Stimulated activated CD4-positive, alpha-beta T cell treated with anti-CD3 and anti-CD28 coated beads, Interleukin-12 subunit alpha, Interleukin-12 subunit beta, amount 100 ng/mL, for 24 hours (primary cell): ENCODE data around the gene KCNH3.

Source experiments
- DNase-seq, 2 experiments: peaks; one replicate each; pipeline ENCODE4 v3.0.0-alpha.2; 2020; ENCODE audit warnings: low read depth in 2 of 2

KCNH3 gene

DNA sequence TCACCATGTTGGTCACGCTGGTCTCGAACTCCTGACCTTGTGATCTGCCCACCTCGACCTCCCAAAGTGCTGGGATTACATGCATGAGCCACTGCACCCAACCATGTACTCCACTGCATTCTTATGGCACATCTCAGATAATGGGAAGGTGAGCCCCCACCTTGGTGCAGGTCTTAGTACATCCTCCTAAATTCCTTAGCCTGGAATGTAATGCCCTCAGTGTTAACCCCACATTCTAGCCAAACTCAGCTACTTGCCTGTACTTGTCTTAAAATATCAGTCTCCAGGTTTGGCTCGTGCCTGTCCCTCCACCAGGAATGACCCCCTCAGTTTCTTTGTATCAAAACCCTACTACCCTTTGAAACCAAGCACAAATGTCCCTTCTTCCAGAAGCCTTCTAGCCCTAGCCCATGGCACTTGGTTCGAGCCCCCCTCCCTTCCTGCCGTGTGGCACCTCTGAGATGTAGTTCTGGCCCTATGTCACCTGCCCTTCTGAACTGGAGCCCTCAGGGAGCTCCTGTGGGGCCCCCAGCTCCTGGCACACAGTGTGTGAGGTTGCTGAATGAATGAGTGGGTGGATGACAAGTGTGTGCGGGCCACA is 8.4 kb downstream of the KCNH3 start:
- DNase-seq = no peak

DNA sequence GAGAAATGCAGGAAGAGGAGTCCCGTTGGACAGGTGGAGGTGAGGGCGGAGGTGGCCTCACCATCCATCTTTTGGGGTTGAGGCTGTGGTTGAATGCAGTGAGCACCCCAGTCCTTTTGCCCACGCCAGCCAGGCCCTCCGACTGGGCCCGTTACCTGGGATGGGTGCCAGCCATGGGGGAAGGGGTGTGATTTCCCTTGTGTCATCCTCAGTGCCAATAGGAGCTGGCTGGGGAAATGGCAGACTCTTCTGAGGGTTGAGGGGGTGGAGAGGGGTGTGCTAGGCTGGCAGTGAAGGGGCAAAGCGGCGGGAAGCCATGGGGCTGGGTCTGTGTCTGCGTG is 9.6 kb downstream of the KCNH3 start:
- DNase-seq = no peak

DNA sequence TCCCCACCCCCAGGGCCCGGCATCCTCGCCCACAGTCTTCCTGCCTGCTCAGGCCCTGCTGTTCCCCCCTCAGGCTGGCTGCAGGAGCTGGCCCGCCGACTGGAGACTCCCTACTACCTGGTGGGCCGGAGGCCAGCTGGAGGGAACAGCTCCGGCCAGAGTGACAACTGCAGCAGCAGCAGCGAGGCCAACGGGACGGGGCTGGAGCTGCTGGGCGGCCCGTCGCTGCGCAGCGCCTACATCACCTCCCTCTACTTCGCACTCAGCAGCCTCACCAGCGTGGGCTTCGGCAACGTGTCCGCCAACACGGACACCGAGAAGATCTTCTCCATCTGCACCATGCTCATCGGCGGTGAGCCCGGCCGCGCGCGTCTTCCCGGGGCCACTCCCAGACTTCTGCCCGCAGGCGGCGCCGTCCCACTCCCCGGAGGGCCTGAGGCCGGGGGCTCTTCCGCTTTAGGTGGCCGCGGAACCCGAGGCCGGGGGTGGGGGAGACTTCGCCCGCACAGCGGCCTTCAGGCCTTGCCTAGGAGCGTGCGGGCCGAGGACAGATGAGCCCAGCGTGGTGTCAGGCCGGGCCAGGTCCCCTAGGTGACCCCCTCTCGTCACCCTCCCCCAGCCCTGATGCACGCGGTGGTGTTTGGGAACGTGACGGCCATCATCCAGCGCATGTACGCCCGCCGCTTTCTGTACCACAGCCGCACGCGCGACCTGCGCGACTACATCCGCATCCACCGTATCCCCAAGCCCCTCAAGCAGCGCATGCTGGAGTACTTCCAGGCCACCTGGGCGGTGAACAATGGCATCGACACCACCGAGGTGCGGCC is 10.2 kb downstream of the KCNH3 start:
- no peak for DNase-seq

DNA sequence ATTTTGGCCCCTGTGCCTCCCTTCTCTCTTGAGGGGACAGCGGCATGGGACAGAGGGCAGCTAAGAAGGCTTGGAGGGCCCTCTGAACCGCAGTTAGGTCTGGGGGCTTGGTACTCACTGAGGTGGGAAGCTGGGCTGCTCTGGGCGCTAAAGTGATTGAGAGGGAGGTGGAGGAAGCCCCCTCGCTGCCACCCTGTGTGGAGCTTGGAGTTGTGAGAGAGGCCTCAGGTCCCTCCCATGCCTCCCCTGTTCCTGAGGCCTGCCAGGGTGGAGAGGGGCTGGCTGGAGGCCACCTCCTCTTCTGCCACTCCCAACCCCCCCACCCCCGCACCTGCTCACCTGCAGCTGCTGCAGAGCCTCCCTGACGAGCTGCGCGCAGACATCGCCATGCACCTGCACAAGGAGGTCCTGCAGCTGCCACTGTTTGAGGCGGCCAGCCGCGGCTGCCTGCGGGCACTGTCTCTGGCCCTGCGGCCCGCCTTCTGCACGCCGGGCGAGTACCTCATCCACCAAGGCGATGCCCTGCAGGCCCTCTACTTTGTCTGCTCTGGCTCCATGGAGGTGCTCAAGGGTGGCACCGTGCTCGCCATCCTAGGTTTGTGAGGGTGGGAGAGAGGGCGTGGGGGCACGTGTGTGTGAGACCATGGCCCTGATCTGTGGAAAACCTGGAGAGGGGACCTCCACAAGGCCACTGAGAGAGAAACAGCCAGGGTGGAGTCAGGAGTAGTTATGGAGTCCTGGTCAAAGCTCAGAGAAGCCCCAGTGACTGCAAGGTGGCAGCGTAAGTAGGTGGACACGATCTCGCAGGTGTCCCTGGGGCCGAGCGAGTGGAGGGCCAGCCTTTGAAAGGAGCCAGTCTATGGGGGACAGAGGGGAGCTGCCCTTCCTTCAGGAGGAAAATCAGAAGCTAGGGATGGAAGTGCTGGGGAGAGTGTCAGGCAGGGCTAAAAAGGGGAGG is 11.2 kb downstream of the KCNH3 start:
- DNase-seq = no peak

DNA sequence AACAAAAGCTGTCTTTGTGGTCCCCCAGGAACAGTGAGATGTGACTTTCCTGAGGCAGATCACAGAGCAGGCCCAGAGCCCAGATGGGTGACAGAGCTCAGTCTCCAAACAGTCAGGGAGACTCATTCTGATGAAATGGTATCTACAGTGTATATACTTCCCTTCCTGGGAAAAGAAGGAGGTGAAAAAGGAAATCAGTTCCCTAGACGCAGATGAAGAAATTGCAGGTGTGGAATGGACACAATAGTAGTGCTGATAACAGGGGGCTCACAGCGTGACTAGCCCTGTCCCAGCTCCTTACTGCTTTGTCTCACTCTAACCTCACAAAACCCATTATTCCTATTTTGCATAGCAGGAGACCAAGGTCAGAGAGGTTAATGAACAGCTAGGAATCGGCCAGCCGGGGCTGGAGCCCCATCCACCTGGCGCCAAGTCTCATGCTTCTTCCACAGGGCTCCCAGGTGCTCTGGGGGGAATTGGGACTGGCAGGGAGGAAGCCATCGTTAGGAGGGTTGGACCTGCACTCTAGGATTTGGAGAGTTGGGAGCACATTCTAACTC is 11.9 kb downstream of the KCNH3 start:
- no peak for DNase-seq

DNA sequence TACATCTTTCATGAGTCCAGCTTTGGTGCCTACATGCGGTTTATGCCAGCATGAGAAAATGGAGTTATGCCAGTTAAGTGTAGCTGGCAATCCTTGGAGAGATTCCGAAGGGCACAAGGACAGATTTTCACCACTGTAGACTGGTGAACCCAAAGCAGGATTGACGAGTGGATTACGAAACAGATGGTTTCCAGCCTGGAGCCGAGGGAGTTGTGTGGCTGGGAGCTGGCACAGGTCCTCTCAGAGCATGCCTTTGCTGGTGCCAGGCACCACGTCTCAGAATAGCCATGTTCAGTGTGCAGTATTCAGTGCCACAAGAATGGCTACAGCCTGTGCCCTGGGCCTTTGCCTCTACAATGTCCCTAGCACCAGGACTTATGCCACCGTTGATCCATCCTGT is 13.2 kb downstream of the KCNH3 start:
- no peak for DNase-seq

DNA sequence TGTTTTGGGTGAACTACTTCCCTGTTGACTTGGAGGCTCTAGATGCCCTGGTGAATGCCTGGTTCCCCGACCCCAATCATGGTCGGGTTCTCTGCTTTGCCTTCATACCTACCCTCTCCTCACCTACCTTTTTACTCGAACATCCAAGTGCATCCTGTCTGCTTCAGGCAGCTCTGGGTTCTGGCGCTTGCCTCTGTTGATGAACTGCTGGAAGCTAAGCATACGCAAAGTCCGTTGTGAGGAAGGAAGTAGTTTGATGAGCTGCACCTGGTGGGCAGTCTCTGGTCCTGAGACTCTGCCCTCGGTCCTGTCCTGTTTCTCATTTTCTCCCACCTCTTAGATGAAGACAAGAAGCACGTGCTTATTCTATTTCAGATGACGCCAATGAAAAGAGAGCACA is 13.6 kb downstream of the KCNH3 start:
- DNase-seq = no peak

DNA sequence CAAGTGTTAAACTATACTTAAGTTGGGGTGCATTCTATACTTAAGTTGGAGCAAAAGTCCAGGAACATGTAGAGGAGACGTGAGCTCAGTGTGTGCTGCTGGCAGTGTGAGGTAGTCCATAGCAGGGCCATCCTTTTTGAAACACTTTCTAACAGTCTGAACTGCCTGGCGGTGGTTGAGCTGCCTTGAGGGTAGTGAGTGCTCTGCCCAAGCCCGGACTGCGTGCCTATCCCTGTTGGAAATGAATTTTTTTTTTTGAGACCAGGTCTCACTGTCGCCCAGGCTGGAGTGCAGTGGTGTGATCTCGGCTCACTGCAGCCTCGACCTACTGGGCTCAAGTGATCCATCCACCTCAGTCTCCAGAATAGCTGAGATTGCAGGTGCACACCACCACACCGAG is 14.1 kb downstream of the KCNH3 start:
- no peak for DNase-seq

DNA sequence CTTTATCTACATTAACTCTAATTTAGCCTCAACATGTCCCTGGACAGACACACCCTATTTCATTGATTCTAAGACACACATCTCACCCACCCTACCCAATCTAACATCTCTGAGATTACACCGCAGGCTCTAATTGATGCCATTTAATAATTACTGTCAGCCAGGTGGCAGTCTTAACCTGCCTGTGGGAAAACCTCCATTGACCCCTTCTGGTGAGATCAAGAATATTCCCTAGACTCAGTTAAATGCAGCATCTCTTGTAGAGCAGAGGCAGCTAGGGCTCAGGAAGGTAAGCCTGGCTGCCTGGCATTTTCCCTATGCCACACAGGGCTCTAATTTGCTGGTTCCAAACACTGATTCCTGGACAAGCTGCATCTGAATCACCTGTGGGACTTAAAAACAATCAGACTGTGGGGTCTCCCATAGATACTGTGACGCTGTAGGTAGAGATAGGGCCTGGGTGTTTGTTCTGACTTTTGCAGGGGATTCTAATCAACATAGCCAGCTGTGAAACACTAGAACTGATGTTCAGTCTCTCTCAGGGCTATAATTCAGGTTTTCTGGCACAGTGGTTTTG is 14.8 kb downstream of the KCNH3 start:
- DNase-seq = no peak

DNA sequence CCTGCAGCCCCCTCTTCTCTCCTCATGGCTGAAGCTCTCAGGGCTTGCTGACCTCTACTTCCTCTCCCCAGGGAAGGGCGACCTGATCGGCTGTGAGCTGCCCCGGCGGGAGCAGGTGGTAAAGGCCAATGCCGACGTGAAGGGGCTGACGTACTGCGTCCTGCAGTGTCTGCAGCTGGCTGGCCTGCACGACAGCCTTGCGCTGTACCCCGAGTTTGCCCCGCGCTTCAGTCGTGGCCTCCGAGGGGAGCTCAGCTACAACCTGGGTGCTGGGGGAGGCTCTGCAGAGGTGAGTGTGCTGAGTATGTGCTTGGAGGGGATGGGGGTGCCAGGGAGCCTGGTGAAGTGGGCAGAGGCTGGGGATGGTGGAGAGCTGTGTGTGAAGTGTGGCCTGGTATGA is 15.4 kb downstream of the KCNH3 start:
- no peak for DNase-seq

DNA sequence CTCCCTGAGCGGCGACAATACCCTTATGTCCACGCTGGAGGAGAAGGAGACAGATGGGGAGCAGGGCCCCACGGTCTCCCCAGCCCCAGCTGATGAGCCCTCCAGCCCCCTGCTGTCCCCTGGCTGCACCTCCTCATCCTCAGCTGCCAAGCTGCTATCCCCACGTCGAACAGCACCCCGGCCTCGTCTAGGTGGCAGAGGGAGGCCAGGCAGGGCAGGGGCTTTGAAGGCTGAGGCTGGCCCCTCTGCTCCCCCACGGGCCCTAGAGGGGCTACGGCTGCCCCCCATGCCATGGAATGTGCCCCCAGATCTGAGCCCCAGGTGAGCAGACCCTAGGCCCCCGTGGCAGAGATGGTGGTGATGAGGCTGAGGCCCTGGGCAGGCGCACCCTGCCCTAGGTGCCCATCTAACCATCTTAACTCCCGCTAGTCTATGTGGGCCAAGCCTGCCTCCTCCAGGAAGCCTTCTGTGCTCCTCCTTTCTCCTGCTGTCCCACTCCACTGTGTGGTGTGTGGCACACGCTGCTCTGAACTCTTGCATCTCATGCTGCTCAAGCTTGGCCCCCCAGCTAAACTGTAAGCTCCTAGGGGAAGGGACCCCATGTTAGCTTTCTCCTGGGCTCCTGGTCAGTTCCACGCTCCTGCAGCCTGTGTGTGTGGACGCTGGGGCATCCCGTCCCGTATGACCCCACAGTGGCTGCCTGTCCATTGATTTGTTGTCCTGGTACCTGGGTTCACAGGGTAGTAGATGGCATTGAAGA is 17.0 kb downstream of the KCNH3 start:
- DNase-seq = no peak

DNA sequence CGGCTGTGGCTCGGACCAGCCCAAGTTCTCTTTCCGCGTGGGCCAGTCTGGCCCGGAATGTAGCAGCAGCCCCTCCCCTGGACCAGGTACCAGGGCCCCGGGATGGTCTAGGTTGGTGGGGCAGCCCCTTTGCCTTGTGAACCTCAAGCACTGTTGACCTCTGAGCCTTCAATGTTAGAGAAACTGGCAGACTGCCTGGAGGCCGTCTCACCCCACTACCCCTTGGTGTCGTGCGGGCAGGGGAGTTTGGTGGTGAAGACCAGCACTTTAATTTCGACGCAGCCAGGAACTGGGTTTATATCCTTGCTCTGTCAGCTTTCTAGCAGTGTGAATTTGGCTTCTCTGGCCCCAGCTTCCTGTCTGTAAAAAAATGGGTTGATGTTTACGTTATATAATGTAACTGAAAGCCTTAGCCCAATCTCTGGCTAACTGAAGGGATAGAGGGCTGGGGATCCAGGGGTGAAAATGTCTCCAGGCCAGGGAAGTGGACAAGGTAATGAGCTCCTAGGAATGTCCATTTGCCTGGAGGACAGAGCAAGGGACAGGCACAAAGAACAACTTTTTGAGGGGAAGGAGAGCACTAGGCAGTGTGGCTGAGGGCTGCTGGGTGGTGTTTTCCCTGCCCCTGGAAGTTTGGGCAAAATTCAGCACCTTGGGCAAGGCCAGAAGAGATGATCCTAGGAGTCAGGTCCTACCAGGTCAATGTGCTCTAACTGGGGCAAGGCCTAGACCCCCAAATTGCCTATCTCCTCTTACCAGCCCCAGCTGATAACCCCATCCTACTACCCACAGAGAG is 17.8 kb downstream of the KCNH3 start:
- DNase-seq = no peak

DNA sequence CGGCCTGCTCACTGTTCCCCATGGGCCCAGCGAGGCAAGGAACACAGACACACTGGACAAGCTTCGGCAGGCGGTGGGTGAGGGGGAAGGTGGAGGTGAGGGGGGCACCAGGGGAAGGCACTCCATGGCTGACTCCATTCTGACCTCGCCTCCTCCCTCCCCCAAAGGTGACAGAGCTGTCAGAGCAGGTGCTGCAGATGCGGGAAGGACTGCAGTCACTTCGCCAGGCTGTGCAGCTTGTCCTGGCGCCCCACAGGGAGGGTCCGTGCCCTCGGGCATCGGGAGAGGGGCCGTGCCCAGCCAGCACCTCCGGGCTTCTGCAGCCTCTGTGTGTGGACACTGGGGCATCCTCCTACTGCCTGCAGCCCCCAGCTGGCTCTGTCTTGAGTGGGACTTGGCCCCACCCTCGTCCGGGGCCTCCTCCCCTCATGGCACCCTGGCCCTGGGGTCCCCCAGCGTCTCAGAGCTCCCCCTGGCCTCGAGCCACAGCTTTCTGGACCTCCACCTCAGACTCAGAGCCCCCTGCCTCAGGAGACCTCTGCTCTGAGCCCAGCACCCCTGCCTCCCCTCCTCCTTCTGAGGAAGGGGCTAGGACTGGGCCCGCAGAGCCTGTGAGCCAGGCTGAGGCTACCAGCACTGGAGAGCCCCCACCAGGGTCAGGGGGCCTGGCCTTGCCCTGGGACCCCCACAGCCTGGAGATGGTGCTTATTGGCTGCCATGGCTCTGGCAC is 18.5 kb downstream of the KCNH3 start:
- no peak for DNase-seq

DNA sequence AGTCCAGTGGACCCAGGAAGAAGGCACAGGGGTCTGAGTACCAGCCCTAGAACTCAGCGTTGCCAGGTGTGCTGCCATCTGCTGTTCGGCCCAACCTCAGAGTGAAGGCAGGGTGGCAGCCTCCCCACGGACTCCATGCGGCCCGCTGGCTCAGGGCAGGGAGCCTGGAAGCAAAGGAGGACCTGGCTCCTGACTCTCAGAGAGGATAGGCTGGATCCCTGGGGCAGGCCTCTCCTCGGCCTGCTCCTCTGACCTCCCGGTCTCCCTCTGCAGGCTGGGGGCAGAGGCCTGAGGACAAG is 19.0 kb downstream of the KCNH3 start:
- no peak for DNase-seq

DNA sequence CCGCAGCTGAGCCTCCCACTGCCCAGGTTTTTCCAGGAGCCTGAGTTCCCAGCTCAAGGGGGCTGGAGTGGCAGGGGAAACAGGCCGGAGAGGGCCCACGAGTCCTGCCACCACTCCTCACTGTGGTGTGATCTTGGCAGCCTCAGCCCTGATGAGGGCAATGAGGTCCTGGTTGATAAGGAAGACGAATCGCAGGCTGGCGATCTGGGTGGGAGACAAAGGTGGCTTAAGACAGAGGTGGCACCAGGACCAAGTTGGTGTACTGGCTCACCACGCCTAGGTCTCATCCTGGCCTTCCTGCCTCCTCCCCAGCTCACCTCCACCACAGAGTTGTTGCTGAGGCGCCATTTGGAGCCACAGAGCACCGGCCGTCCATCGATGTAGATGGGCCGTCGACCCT is 19.7 kb downstream of the KCNH3 start:
- no peak for DNase-seq

DNA sequence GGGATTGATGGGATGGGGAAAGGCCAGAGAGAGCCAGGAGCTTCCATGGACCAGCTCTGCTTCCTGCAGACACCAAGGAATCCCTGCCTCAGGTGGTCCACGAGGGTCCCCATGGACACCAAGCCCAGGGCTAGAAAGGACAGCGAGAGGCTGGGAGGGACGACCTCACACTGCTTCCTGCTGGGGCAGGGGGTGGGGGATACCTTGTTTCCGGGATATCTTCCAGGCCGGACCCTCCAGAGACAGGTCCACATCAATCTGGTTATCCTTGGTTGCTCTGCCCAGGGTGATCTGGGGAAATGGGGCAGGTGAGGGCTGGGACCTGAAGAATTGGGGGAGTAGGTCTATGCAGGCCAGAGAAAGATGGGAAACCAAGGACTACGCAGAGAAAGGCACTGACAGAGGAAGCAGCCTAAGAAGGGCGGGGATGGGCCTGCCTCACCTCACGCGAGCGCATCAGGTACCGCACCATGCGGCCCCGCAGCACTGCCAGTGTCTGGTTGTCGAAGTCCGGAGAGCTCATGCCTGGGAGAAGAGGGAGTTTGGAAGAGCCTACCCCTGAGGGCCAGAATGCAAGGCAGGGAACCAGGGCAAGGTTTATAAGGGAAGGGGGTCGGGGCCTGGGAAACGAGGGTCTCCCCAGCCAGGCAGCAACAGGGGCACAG is 20.3 kb downstream of the KCNH3 start:
- no peak for DNase-seq

DNA sequence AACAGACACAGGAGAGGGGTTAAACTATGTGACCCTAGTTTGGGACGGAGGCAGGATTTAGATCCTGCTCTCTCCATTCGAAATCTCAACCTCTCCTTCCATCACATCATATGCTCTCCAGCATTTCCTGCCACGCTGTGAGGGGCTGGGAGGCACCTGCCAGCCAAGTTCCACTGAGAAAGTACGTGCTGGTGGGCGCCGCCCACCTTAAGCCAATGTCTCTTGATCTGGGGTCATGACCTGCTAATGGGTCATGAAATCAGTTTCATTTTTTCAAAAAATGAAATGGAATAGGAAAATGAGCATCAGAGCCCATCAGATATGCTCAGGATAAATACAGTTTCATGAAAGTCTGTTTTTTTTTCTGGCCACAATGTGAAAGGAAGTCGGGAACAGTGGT is 21.9 kb downstream of the KCNH3 start:
- DNase-seq = no peak

DNA sequence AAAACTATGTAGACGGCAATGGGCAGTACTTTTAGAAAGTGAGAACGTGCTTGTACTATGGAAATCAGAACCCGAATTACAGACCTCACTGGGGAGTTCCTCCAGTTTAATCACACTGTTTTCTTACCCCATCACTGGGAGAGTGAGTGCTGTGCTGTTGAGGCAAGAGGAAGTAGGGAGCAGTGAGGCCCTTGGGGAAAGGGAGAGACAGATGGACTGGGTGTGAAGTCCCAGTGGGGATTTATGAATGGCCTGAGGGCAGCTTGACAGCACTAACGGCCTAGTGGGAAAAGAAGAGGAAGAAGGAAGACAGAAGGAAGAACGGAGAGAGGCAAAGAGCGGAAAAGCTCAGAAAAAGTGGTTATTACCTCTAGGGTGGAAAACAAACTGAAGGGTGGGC is 23.4 kb downstream of the KCNH3 start:
- no peak for DNase-seq

DNA sequence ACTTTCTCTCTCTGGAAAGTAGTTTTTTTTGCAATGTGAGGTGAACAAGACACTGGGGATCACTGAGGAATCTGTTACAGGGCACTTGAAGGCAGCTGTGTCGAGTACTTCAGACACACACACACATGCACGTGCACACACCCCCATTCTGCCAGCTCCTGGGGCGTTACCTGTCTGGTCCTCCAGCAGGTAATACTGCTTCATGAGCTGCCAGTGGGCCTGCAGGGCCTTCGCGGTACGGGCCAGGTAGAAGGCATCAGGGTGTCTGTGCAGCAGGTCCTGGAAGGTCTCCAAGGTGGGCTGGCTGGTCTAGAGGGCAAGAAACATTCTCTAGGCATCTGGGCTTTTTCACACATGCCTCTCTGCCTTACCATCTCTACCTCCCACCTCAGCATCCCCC is 24.0 kb downstream of the KCNH3 start:
- no peak for DNase-seq
